ENCODE results near the gene GBX1.

GBX1 gene

GRCh38 chr7:151110941-151111645 is 56.4 kb downstream of the GBX1 start:
- peak; percentile 74 for DNase-seq

DNA sequence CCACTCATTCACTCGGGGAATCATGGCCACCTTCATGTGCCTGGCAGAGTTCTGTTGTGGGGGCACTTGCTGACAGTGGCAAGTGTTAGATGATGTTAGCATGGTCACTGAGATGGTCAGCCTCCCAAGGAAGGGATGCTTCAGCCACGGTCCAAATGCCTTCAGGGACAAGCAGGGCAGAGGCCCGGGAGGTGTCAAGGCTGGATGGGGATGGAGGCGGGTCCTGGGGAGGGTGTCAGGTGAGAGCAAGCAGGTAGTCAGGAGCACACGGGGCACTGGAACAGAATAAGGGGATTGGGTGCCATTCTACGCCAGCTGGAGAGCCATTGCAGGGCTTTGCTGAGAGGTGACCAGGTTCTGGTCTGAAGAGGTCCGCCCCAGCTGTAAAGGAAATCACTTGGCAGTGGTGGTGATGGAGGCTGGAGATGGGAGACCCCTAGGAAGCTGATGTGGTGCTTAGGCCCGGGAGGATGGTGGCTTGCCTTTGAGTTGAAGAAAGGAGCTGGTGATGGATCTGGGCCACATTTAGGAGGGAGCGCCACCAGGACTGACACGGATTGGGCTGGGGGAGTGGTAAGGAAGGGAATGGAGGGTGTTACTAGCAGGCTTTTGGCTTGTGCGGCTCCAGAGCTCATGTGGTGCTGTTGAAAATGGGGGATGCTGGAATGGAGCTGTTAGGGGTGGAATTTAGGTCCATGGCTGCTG is 57.1 kb downstream of the GBX1 start:
- no peak for DNase-seq

DNA sequence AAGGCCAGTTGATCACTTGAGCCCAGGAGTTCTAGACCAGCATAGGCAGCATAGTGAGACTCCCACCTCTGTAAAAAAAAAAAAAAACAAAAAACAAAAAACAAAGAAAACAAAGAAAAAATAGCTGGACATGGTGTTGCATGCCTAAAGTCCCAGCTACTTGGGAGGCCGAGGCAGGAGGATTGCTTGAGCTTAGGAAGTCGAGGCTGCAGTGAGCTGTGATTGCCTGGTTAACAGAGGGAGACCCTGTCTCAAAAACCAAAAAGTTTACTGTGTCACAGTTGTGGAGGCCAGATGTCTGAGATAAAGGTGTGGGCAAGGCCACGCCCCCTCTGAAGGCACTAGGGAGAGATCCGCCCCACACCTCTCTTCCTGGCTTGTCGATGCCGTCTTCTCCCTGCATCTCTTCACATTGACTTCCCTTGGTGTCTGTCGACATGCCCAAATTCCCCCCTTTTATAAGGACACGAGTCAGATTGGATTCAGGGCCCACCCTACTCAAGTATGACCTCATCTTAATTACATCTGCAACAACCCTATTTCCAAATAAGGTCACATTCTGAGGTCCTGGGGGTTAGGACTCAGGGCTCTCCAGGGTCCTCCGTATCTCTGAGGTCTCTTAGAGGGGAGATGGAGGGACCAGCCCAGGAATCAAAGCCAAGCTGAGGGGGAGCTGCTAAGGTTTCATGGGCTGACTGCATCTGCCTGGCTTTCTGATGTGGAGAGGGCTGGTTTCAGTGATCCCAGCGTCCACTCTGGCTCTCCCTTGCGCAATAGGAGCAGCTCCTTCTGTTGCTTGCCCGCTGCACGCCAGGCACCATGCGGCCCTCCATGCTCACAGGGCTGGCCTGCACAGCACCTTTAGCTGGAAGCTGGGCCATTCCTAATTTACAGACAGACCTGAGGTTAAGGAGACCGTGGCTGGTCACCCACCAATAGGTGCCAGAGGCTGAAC is 58.1 kb downstream of the GBX1 start:
- DNase-seq = no peak

DNA sequence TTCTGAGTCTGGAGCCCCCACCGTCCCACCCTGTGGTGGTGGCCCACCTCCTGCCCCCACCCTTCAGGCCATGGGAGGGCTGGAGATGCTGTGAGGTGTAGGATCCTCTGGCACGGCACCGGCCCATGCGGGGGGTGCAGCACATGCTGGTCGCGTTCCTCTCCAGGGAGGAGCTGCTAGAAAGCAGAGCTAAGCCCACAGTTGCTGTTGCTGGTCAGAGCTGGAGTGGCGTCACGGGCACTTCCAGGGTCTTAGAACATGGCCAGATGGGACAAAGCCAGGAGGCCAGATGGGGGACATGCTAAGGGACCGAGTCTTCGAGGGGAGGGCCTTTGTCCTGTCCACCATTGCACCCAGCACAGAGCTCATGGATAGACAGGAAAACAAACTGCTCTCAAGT is 59.6 kb downstream of the GBX1 start:
- no peak for DNase-seq

DNA sequence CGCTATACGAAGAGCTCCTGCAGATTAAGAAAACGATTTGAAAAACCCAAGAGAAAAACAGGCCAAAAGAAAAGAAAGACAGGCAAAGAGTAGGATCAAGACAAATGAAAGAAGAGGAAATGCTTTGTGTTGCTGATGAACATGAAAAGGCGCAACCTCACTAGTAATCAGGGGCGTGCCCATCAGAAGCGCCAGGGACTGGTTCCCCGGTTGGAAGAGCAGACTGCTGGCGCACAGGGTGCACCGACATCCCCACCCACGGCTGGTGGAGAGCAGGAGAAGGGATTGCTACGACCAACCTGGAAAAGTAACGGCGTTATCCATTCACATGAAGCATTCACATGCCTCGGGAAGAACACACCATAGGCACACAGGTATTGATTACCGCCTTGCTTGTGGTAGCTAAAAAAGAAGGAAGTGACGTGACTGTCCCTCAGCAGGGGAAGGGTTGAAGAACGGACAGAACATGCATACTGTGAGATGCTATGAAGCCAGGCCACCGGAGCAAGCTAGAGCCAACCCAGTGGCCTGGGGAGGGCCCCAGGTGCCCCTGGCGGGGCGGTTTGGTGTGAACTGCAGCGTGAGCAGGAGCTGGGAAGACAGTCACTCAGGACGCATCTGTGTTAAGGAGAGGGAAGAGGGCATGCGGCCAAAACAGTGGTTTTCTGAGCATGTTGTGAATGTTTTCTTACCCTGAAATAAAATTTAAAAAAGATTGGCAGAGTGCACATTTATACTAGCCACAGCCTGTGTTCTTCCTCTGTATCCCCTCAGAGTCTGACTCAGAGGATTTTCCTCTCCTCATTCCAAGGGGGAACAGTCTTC is 62.9 kb downstream of the GBX1 start:
- no peak for DNase-seq

- no peak for DNase-seq
These were observed 63.5 kb downstream of the GBX1 start for GRCh38 chr7:151103973-151104372.

DNA sequence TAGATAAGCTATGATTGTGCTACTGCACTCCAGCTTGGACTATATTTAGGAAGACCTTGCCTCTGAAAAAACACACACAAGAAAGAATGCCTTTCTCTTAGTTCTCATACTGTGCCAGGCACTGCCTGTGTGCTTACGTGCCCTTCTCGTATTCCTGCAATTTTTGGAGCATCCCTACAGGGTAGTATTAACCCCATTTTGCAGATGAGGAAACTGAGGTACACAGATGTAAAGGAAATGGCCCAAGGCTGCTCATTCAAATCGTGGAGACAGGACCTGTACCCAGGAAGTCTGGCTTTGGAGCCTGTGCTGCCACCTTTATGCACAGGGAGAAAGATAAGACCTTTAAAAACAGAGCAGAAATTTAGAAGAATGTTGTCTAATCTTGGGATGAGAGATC is 64.5 kb downstream of the GBX1 start:
- DNase-seq = no peak

- DNase-seq = no peak
These were observed 65.7 kb downstream of the GBX1 start for GRCh38 chr7:151101621-151102396.

DNA sequence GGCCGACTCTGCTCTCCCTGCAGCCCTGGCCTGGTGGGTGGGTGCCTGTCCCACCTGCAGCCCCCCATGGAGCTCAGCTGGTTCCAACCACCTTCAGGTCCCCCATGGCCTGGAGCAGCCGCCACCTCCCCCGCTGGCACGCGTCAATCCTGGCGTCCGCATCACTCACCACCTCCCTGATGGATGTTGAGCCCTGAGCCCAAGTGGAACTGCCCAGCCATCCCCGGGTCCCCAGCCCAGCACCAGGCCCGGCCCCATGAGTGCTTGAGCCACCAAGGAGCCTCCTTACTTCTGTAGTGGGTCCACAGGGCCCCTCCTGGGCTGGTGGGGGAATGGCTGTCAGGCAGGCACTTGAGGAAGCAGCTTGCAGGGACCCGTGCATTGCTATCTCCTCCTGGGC is 66.6 kb downstream of the GBX1 start:
- DNase-seq = no peak

DNA sequence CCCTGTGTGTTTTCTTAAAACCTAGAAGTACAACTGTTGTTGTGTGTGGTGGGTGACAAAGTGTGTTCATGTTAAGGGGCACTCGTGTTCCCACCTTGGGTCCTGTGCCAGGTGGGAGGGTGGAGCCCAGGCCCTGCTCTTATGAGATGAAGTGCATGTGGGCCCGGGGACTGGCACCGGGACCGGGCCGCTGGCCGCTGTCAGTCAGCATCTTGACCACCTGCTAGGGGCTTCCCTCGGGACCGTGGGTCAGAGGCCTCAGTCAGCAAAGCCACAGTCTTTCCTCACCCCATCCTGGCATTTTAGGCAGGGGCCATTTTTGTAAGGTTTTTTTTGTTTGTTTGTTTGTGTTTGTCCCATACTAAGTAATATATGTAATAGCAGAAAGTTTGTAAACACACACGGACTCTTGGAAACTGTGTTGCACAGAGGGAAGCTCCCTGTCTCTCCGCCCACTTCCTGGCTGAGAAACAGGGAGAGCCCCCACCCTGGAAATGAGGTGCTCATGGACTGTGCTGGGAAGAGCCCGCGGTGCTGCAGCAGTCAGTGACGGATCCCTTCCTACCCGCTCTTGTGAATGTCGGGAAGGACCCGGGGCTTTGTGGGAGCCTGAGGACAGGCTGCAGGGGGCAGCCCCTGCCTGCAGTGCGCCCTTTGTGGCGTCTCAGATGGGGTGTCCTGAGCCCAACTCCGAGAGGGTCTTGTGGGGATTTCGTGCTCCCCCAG is 67.8 kb downstream of the GBX1 start:
- no peak for DNase-seq

Measured in activated CD4-positive, CD25-positive, alpha-beta regulatory T cell treated with anti-CD3 and anti-CD28 coated beads, Interleukin-2, amount 50 U/mL, for 72 hours (primary cell).